Heart right ventricle (tissue), 16 donors: ENCODE measurements around the gene YJEFN3. TPM values are rescaled to one million over a fixed set of nuclear protein-coding genes. Genes with fewer than 3 reads are reported as not detected.

ENCODE experiments used
- ATAC-seq, 8 donors: fragments of 200-7000 bp; cut with Tn5 transposase; one replicate each; pipeline ENCODE4 v1.9.1; 2020; ENCODE audit warnings: mild to moderate bottlenecking in 8 of 8, moderate library complexity in 8 of 8, moderate number of reproducible peaks in 1 of 8
- DNase-seq, 2 donors: peaks; one replicate each; pipeline ENCODE4 v3.0.0-alpha.2; 2020
- H3K27ac ChIP-seq, 10 donors: fragments of 200-600 bp; sonication (generic) in 2 of 10; one replicate each; pipeline versions ENCODE4 v1.5.0 to v1.8.0; 2020 to 2022; ENCODE audit warnings: mild to moderate bottlenecking in 3 of 10
- H3K27me3 ChIP-seq, 7 donors: fragments of 200-600 bp; one replicate each; pipeline ENCODE4 v1.8.0; 2021 to 2022; ENCODE audit warnings: mild to moderate bottlenecking in 2 of 7
- H3K36me3 ChIP-seq, 9 donors: fragments of 200-600 bp; sonication (generic) in 1 of 9; one replicate each; pipeline versions ENCODE4 v1.5.0 to v1.8.0; 2020 to 2022; ENCODE audit warnings: mild to moderate bottlenecking in 2 of 9
- H3K4me1 ChIP-seq, 9 donors: fragments of 200-600 bp; sonication (generic) in 1 of 9; one replicate each; pipeline versions ENCODE4 v1.5.0 to v1.8.0; 2020 to 2022; ENCODE audit warnings: mild to moderate bottlenecking in 4 of 9
- H3K4me3 ChIP-seq, 10 donors: fragments of 200-600 bp; sonication (generic) in 2 of 10; one replicate each; pipeline versions ENCODE4 v1.5.0 to v1.8.0; 2020 to 2022; ENCODE audit warnings: mild to moderate bottlenecking in 7 of 10, moderate library complexity in 2 of 10
- H3K9me3 ChIP-seq, 11 donors: fragments of 200-600 bp in 10 of 11; sonication (generic) in 2 of 11; one replicate each; pipeline versions ENCODE4 v1.5.0 to v1.8.0; 2013 to 2022; ENCODE audit warnings: mild to moderate bottlenecking in 2 of 11, control low read depth in 1 of 11, moderate library complexity in 1 of 11
- CTCF ChIP-seq, 9 donors: fragments of 200-600 bp; sonication (generic) in 2 of 9; IDR thresholded peaks; one replicate each; pipeline versions ENCODE4 v1.5.0 to v1.8.0; 2021 to 2022; ENCODE audit warnings: antibody characterized with exemption in 9 of 9, mild to moderate bottlenecking in 5 of 9, moderate library complexity in 1 of 9
- WGBS, 2 donors: extraction: QIAGEN DNeasy Blood & Tissue Kit; methylation state at CpG; one replicate each; pipeline ENCODE4 v1.1.7; 2013; ENCODE audit warnings: inconsistent platforms in 1 of 2; 5-methylcytosine and 5-hydroxymethylcytosine counted together
- intact Hi-C, 10 donors: fragments of 100-400 bp; cut with DNase I; formaldehyde crosslinking; loops; one replicate each; pipeline versions ENCODE4 v1.11.1 to v1.14.2; 2022
- polyA plus RNA-seq, 2 donors: library from polyadenylated mRNA; stranded (reverse); fragments of 200-250 nt; gene quantifications; one replicate each; pipeline ENCODE4 v1.2.3, GENCODE V29; 2013
- total RNA-seq, 10 donors: library from RNA; stranded (reverse); fragmentation: NEBNext Ultra II Directional in 3 of 10; extraction: Animal tissue kit (Norgen Biotek cat#: 25700) in 3 of 10; gene quantifications; one replicate each; pipeline versions ENCODE4 v1.2.1 to v1.2.4, GENCODE V29; 2021 to 2023
- donor health status: Arrhythmogenic right ventricular cardiomyopathy.
- donor health status: ischemic (EF 13 %, LVEDD 7.1; RV severe dilation, severe dysfunction).
- donor health status: healthy with polysubstance abuse.
- donor health status: DM: no; HTN: yes; CAD: no.
- donor health status: DM: no; HTN: no; CAD: no.
- donor health status: ischemic (EF 25% LVEDD 6.9; RV normal size, moderate dysfunction).
- donor health status: ischemic (EF 25% LVEDD 5.7; RV mildly dilated, moderate dysfunction).
- donor health status: healthy.
- donor health status: DM: yes; HTN: yes; CAD: no.
- donor health status: Ischemic cardiomyopathy.
- donor health status: ischemic (EF 35%, LVEDD 5.7; RV mildly dilated, moderate dysfunction).
- donor health status: nonischemic (EF 11% LVEDD 7.7; RV severe dilation, severe dysfunction).
- donor health status: DM: yes; HTN: yes; CAD: no.
- donor health status: PGD.
- donor health status: ischemic (EF 29% LVEDD 5.4; RV normal size, mild dysfunction).
- donor health status: nonischemic (EF 23%, LVEDD 6.1; RV moderate dilation, normal function).

The YJEFN3 gene
- total and polyA plus RNA-seq, 12 donors: 2.1 to 13.1 (median 2.4) TPM

GRCh38 chr19:19530889-19531288 lies 2.2 kb downstream of the YJEFN3 start:
- Histone ChIP-seq H3K27ac (no peak overlapping the region), H3K4me1 (peaks cover 0 to 28% (median 7%) of the 10 kb centered on the region in 9 donors), H3K9me3 (no peaks in the 10 kb centered on the region), H3K36me3 (peaks cover 0 to 35% (median 0%) of the 10 kb centered on the region in 9 donors), H3K27me3 (no peaks in the 10 kb centered on the region), H3K4me3 (no peak overlapping the region)
- ATAC-seq: no peak
- WGBS, 2 donors: 82 to 85% methylated on average over 4 of the region's 4 CpGs
- TF ChIP-seq CTCF (IDR thresholded peaks at IDR 0.05): no peak
- no peak for DNase-seq
- intact Hi-C loops: loop anchor here in 9 of 10 donors (2.0 to 10.0 kb wide), 6 partner anchors 111 to 434 kb away; partner anchors contain the start of gene GMIP (in 3 of the 9)

DNA sequence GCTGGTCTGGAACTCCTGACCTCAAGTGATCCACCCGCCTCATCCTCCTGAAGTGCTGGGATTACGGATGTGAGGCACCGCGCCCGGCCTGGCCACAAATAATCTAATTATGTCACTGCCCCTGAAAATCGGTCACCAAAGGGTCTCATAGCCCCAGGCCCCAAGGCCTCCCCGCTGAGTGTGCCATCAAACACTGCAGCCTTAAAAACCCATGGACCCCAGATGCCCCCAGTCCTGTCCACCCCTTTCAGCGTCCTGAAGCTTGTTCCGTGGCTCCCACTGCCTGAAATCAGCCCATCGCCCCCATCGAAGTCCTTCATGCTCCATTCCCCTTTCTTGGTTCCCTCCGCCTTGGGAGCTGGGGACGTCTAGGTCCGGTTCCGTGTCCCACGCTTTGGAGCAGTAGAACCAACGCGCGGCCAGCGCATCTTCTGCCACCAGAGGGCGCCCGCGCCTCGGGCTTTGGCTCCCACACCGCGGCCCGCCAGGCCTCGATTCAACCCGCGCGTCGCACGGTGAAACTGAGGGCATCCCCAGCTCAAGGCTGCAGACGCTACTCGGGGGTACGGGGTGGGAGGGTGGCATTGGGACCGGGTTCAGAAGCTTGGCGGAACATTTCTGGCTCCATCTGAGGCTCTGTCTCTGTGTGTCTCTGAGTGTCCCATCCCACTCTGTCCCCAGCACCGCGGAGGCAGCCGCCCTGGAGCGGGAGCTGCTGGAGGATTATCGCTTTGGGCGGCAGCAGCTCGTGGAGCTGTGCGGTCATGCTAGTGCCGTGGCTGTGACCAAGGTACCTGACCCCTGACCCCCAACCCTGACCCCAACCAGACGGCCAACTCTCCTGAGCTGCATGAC lies 3.5 kb downstream of the YJEFN3 start:
- H3K36me3 ChIP-seq: peaks cover 0 to 23% (median 0%) of the 10 kb centered on the region in 9 donors
- no peaks in the 10 kb centered on the region for H3K9me3 ChIP-seq
- intact Hi-C loops: loop anchor here (1.0 to 10.0 kb wide), 11 partner anchors 21 to 433 kb away; partner anchors contain the start of gene GMIP (in 4 of the 10)
- no peak overlapping the region for H3K27ac ChIP-seq
- peak; percentile 74 to 90 for DNase-seq
- ATAC-seq: peak; percentile 43 to 82 (median 77)
- WGBS, 2 donors: 22 to 27% methylated on average over 48 of the region's 48 CpGs
- peaks cover 0 to 18% (median 8%) of the 10 kb centered on the region in 9 donors for H3K4me1 ChIP-seq
- H3K4me3 ChIP-seq: no peak overlapping the region
- H3K27me3 ChIP-seq: peaks cover 0 to 6% (median 0%) of the 10 kb centered on the region in 7 donors
- TF ChIP-seq CTCF (IDR thresholded peaks at IDR 0.05): peak; percentile 90 to 98 (median 96)

DNA sequence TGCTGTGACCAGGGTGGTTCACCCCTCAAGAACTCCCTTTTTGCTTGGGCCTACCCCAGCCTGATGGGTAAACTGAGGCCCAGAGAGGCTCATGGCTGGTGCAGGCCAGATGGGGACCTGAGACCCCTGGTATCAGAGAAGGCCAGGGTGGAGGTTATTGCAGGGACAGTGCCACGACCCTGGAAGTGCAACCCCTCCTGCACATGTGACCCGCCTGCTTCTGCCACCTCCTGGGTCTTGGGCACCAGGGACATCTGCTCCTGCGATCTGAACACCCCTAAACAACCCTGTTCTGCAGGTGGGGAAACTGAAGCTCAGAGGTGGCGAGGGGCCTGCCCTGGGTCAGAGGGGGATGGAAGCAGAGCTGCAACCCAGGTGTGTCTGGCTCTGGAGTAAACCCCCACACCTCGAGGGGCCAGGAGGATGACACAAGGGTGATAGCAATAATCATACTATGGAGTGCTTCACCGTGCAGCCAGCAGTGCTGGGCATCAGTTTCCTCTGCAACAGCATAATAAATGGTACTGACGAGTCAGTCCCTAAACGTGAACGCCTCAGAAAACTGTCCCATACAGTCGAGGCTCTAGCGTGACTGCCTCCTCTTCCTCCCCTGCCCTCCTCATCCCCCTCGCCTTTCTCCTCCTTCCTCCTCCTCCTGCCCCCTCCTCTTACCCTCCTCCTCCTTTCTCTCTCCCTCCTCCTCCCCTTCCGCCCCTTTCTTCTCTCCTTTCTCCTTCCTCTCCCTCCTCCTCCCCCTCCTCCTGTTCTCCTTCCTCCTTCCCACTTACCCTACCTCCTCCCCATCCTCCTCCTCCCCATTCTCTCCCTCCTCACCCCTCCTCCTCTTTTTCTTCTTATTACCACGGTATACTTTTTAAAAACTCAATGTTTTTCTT lies 4.3 kb downstream of the YJEFN3 start:
- WGBS, 2 donors: 70 to 80% methylated on average over 14 of the region's 14 CpGs
- ATAC-seq: no peak
- H3K4me1 ChIP-seq: peaks cover 0 to 21% (median 16%) of the 10 kb centered on the region in 9 donors

More for the DNA sequence above, 4.3 kb downstream of the YJEFN3 start:
- Histone ChIP-seq H3K9me3 (no peaks in the 10 kb centered on the region), H3K27me3 (peaks cover 0 to 15% (median 3%) of the 10 kb centered on the region in 7 donors), H3K36me3 (peaks cover 0 to 14% (median 0%) of the 10 kb centered on the region in 9 donors), H3K4me3 (no peak overlapping the region), H3K27ac (no peak overlapping the region)
- no peak for TF ChIP-seq CTCF (IDR thresholded peaks at IDR 0.05)
- DNase-seq: no peak
- intact Hi-C loops: loop anchor here (1.0 to 10.0 kb wide), 11 partner anchors 20 to 432 kb away; partner anchors contain the start of gene GMIP (in 4 of the 10)
